Measurements from ENCODE around the gene MYL7. TPM values are rescaled to one million over a fixed set of nuclear protein-coding genes. Genes with fewer than 3 reads are reported as not detected.

Gene MYL7
- total and polyA plus RNA-seq, 2 of the 4 experiments (the other 2 are of a cell fraction), result 0.24 TPM; not detected in 1

- no peak overlapping the region for H2AFZ ChIP-seq (replicated peaks; ENCODE audit: low read length, poor library complexity)
- no peak overlapping the region for H4K91ac ChIP-seq (ENCODE audit: insufficient read depth, low read depth, low read length)
- H2BK15ac ChIP-seq (ENCODE audit: low read depth, low read length), result no peak overlapping the region
- no peak overlapping the region for H3K4me3 ChIP-seq (ENCODE audit: insufficient read depth, low read depth, low read length)
- H3K18ac ChIP-seq (ENCODE audit: low read depth, low read length), result no peak overlapping the region
- H3K9ac ChIP-seq (ENCODE audit: low read depth, low read length), result no peak overlapping the region
- no peak overlapping the region for H3K4ac ChIP-seq (ENCODE audit: low read depth, low read length)
- no peak overlapping the region for H4K5ac ChIP-seq (ENCODE audit: low read depth, low read length)
- no peaks in the 10 kb centered on the region for H3K9me3 ChIP-seq (ENCODE audit: control insufficient read depth, insufficient read depth, low read length)
- intact Hi-C loops (cut with micrococcal nuclease), result no loop called here
- H2BK5ac ChIP-seq (ENCODE audit: low read depth, low read length, poor library complexity, severe bottlenecking), result no peak overlapping the region
- H3K79me1 ChIP-seq (ENCODE audit: low read depth in 1 of 2, low read length in 2 of 2), result no peaks in the 10 kb centered on the region; a peak in 1 of 4 replicates
- dilution Hi-C loops (cut with HindIII; ENCODE audit: low sequenced_read_pairs, unreplicated experiment), result no loop called here
- no peak for TF ChIP-seq POLR2A (IDR thresholded peaks at IDR 0.05; ENCODE audit: low read depth, low read length)
- H2AK9ac ChIP-seq (replicated peaks; ENCODE audit: low read depth, low read length, poor library complexity), result no peak overlapping the region
- H3K27me3 ChIP-seq (ENCODE audit: control insufficient read depth, insufficient read depth, low read length), result no peaks in the 10 kb centered on the region
- DNase-seq (no peak), ATAC-seq (ENCODE audit: low read depth) (no peak)
- no peak overlapping the region for H2AK5ac ChIP-seq (ENCODE audit: low read depth, low read length)
- no peak overlapping the region for H2BK120ac ChIP-seq (ENCODE audit: low read depth, low read length)
- H3K56ac ChIP-seq (ENCODE audit: extremely low read depth, insufficient read depth, low read length), result no peak overlapping the region
- POLR2A ChIA-PET (ENCODE audit: unreplicated experiment), result no interaction called here
- H3K14ac ChIP-seq (replicated peaks; ENCODE audit: low read depth, low read length), result no peak overlapping the region
- H2BK20ac ChIP-seq (ENCODE audit: low read depth, low read length), result no peak overlapping the region
- no peak overlapping the region for H3K27ac ChIP-seq (ENCODE audit: insufficient read depth, low read length)
- CTCF ChIA-PET, result no interaction called here
- H3K23ac ChIP-seq (ENCODE audit: low read depth, low read length), result no peak overlapping the region
- no peak overlapping the region for H3K4me2 ChIP-seq (ENCODE audit: low read depth, low read length)
- no peaks in the 10 kb centered on the region; the same call in 1 of the 2 replicates for H3K36me3 ChIP-seq (ENCODE audit: control insufficient read depth, insufficient read depth, low read length)
- in situ Hi-C loops (cut with MboI; ENCODE audit: low sequenced_read_pairs), result no loop called here
- H3K4me1 ChIP-seq (ENCODE audit: control insufficient read depth, insufficient read depth, low read length), result peaks cover 14% of the 10 kb centered on the region
- no TSS peak for BruUV-seq (replicated peaks)
- no peak overlapping the region for H4K8ac ChIP-seq (ENCODE audit: low read depth in 2 of 2, low read length in 2 of 2)
- no peaks in the 10 kb centered on the region for H4K20me1 ChIP-seq (ENCODE audit: insufficient read depth, low read length)
- H3K9me1 ChIP-seq (ENCODE audit: insufficient read depth, low read length), result peaks cover 9% of the 10 kb centered on the region
- 98% methylated on average over 6 of the region's 21 CpGs; no CpG with 5 or more reads in 1 of the 2 experiments for WGBS, 2 experiments (ENCODE audit: extremely low coverage in 2 of 2, insufficient read length in 1 of 2)
These were observed 33.0 kb downstream of the MYL7 start for GRCh38 chr7:44107961-44108767.
